Peyer's patch (tissue), 4 donors: Measurements from ENCODE around the gene AFDN.

ENCODE experiments used
- CTCF ChIP-seq, 6 experiments: fragments of 450-650 bp in 4 of 6; fragments of 200-600 bp in 2 of 6; sonication (generic) in 1 of 6; IDR thresholded peaks; one replicate each; pipeline ENCODE4 v1.5.1; 2017 to 2019; ENCODE audit warnings: antibody characterized with exemption in 6 of 6, mild to moderate bottlenecking in 3 of 6, moderate library complexity in 1 of 6
- POLR2A ChIP-seq, 2 donors: fragments of 450-650 bp; IDR thresholded peaks; one replicate each; pipeline ENCODE4 v1.5.1; 2017; ENCODE audit warnings: antibody characterized with exemption in 2 of 2, mild to moderate bottlenecking in 2 of 2, moderate library complexity in 2 of 2

- TF ChIP-seq CTCF (IDR thresholded peaks at IDR 0.05): no peak
- no peak for TF ChIP-seq POLR2A (IDR thresholded peaks at IDR 0.05)
Observed at GRCh38 chr6:167801263-167801662, 25.4 kb upstream of the AFDN start.
